Measurements from ENCODE around the gene STARD5. TPM values are rescaled to one million over a fixed set of nuclear protein-coding genes. Genes with fewer than 3 reads are reported as not detected.
A peak's percentile ranks its signal among the peaks of the same experiment; 100 is the strongest.

Gene STARD5
- total and polyA plus RNA-seq, 10 donors: 6.4 to 18.9 (median 10.9) TPM

DNA sequence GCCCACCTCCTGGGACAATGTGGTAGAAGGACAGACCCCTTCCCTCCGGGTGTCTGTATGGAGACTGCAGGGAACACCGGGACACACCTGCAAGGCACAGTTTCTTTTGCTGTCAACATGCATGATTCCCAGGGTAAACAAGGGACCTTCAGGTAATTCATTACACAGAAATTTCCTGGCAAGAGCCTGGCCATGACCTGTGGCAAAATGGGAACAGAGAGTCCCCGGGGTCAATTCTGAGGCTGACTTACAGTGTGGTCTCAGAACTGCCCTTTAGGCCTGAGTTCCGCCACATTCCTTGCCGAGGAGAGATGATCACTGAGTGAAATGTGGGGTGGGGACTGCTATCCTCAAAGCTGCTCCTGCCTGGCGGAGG, 6.3 kb downstream of the STARD5 start:
- Histone ChIP-seq H3K9me3 (no peaks in the 10 kb centered on the region), H3K27me3 (replicated peaks in 1 of 7) (no peaks in the 10 kb centered on the region), H3K4me1 (peaks cover 14 to 91% (median 56%) of the 10 kb centered on the region in 6 donors), H3K4me3 (no peak overlapping the region), H3K36me3 (peaks cover 0 to 93% (median 42%) of the 10 kb centered on the region in 6 donors), H3K27ac (peak overlapping the region in 5 of 8 donors; percentile 16 to 98 (median 53))
- TF ChIP-seq POLR2AphosphoS5 (IDR thresholded peaks at IDR 0.05): no peak
- 89 to 96% (median 94%) methylated on average over 6 of the region's 6 CpGs for WGBS, 5 donors
- peak; percentile 47 for DNase-seq
- intact Hi-C loops (cut with DNase I; ENCODE audit: low total_unique reads): no loop called here

DNA sequence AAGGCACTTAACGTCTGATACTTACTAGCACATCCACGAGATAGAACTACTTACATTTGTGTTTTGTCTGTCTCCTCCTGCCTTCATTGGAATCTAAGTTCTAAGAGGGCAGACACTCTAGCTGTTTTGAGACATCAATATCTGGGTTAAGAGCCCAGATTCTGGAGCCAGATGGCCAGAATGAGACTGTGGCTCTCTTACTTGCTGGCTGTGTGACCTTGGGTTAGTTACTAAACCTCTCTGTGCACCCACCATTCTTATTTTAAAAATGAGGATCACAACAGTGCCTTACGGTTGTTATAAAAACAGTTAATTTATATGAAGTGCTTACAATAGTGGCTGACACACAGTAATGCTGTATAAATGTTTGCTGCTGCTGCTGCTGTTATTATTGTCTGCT, 7.7 kb downstream of the STARD5 start:
- WGBS, 5 donors: 80 to 89% (median 84%) methylated on average over 3 of the region's 3 CpGs
- Histone ChIP-seq H3K27me3 (replicated peaks in 1 of 7) (no peaks in the 10 kb centered on the region), H3K4me1 (peaks cover 26 to 93% (median 60%) of the 10 kb centered on the region in 6 donors), H3K27ac (peak overlapping the region in 4 of 8 donors; percentile 53 to 98 (median 58)), H3K36me3 (peaks cover 0 to 93% (median 44%) of the 10 kb centered on the region in 6 donors), H3K9me3 (no peaks in the 10 kb centered on the region), H3K4me3 (no peak overlapping the region)
- no peak for TF ChIP-seq POLR2AphosphoS5 (IDR thresholded peaks at IDR 0.05)
- no peak for TF ChIP-seq POLR2A (IDR thresholded peaks at IDR 0.05)
- TF ChIP-seq, protein P1, sequence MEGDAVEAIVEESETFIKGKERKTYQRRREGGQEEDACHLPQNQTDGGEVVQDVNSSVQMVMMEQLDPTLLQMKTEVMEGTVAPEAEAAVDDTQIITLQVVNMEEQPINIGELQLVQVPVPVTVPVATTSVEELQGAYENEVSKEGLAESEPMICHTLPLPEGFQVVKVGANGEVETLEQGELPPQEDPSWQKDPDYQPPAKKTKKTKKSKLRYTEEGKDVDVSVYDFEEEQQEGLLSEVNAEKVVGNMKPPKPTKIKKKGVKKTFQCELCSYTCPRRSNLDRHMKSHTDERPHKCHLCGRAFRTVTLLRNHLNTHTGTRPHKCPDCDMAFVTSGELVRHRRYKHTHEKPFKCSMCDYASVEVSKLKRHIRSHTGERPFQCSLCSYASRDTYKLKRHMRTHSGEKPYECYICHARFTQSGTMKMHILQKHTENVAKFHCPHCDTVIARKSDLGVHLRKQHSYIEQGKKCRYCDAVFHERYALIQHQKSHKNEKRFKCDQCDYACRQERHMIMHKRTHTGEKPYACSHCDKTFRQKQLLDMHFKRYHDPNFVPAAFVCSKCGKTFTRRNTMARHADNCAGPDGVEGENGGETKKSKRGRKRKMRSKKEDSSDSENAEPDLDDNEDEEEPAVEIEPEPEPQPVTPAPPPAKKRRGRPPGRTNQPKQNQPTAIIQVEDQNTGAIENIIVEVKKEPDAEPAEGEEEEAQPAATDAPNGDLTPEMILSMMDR (IDR thresholded peaks at IDR 0.05 in 8 of 11, conservative IDR thresholded peaks at IDR 0.05 in 3 of 11): no peak
- no peak for DNase-seq
- intact Hi-C loops (cut with DNase I; ENCODE audit: low total_unique reads): no loop called here

DNA sequence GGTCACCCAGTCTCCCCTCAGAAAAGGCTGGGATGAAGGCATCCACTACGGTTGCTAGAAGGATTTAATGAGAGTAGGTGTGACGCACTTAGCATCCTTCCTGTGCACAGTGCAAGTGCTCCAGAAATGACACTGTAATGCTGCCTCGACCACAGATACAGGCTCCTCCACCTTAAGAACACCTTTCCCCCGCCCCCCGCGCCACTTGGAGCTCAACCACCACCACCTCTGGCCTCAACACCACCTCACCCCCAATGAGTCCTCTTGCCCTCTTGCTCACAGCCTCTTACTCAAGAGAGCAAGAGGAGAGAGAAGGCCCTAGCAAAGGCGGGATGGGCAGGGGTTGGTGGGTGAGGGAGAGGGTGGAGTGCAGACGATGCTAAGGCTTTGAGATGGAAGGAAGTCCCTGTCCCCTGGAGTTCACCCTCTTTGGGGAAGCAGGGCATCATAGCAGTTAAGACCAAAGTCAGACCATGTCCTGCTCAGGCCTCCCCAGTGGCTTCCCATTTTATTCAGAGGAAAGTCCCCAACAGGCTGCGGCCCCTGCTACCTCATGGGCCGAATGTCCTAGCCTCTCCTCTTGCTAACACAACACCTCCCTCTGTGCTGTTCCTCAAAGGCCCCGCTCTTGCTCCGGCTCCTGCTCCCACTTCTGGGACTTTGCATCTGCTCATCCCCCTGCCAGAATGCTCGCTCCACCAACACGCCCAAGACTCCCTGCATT, 8.3 kb downstream of the STARD5 start:
- intact Hi-C loops (cut with DNase I; ENCODE audit: low total_unique reads): no loop called here
- Histone ChIP-seq H3K9me3 (no peaks in the 10 kb centered on the region), H3K27ac (peak overlapping the region in 6 of 8 donors; percentile 27 to 98 (median 54)), H3K27me3 (replicated peaks in 1 of 7) (no peaks in the 10 kb centered on the region), H3K4me3 (no peak overlapping the region), H3K4me1 (peaks cover 29 to 94% (median 66%) of the 10 kb centered on the region in 6 donors), H3K36me3 (peaks cover 0 to 90% (median 42%) of the 10 kb centered on the region in 6 donors)
- 75 to 88% (median 79%) methylated on average over 14 of the region's 14 CpGs for WGBS, 5 donors
- TF ChIP-seq, protein P1 (IDR thresholded peaks at IDR 0.05 in 8 of 11, conservative IDR thresholded peaks at IDR 0.05 in 3 of 11): no peak
- peak in 2 of 3 donors; percentile 16 to 35 for TF ChIP-seq POLR2AphosphoS5 (IDR thresholded peaks at IDR 0.05)
- peak; percentile 78 for DNase-seq

DNA sequence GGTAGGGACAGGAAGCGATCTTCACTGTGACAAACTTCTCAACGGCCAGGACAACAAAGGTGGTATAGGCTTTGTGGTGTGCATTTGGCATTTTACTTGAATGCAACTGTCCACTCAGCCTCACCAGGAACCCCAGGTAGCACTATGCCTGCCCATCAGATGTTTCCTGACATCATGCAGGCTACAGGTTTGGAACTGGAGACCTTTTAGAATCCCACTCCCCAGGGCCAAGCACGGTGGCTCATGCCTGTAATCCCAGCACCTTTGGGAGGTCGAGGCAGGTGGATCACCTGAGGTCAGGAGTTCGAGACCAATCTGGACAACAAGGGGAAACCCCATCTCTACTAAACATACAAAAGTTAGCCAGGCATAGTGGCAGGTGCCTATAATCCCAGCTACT, 9.6 kb downstream of the STARD5 start:
- Histone ChIP-seq H3K4me3 (no peak overlapping the region), H3K27me3 (replicated peaks in 1 of 7) (no peaks in the 10 kb centered on the region), H3K27ac (peak overlapping the region in 5 of 8 donors; percentile 15 to 98 (median 53)), H3K36me3 (peaks cover 0 to 90% (median 44%) of the 10 kb centered on the region in 6 donors), H3K9me3 (no peaks in the 10 kb centered on the region), H3K4me1 (peaks cover 31 to 100% (median 68%) of the 10 kb centered on the region in 6 donors)
- intact Hi-C loops (cut with DNase I; ENCODE audit: low total_unique reads): no loop called here
- 76 to 96% (median 84%) methylated on average over 4 to 5 of the region's 5 CpGs for WGBS, 5 donors
- DNase-seq: peak; percentile 64
- TF ChIP-seq, protein P1 (IDR thresholded peaks at IDR 0.05 in 8 of 11, conservative IDR thresholded peaks at IDR 0.05 in 3 of 11): no peak
- TF ChIP-seq POLR2AphosphoS5 (IDR thresholded peaks at IDR 0.05) (peak in 1 of 3 donors; percentile 28), POLR2A (IDR thresholded peaks at IDR 0.05) (no peak)
